Activated naive CD8-positive, alpha-beta T cell (primary cell): Measurements from ENCODE around the gene SRGAP2.
A peak's percentile ranks its signal among the peaks of the same experiment; 100 is the strongest.
"Not testable (repeated sequence)": the region's sequence is repeated elsewhere in the genome, so short reads cannot be mapped to it uniquely, and the experiment has no call there.

Experiments
- H3K27ac Mint-ChIP-seq: one replicate; pipeline ENCODE4 v1.8.0; 2021; ENCODE audit warnings: mixed read lengths
- H3K27me3 Mint-ChIP-seq: one replicate; pipeline ENCODE4 v1.8.0; 2021; ENCODE audit warnings: mixed read lengths
- H3K36me3 Mint-ChIP-seq: one replicate; pipeline ENCODE4 v1.8.0; 2021; ENCODE audit warnings: mixed read lengths
- H3K4me1 Mint-ChIP-seq: one replicate; pipeline ENCODE4 v1.8.0; 2021; ENCODE audit warnings: low read depth, mixed read lengths
- H3K4me3 Mint-ChIP-seq: one replicate; pipeline ENCODE4 v1.8.0; 2021; ENCODE audit warnings: mild to moderate bottlenecking, mixed read lengths
- H3K9me3 Mint-ChIP-seq: one replicate; pipeline ENCODE4 v1.8.0; 2021; ENCODE audit warnings: low read depth, mixed read lengths

Gene SRGAP2

DNA sequence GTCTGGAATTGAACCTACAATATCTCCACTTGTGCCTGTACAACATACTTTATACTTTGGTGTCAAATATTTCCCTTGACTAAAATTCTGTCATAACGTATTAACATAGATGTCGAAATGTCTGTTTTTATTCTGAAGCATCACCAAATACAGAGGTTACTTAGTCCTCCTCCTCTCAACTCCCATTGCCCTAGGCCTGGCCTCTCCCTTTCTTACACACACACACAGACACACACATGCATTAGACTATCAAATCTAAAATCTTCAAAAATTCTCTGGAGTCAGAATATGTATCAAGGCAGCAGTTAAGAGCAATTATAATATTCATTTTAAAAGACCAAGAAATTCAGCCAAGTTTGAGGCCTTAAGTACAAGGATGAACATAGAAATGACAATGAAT lies 8.2 kb upstream of the SRGAP2 start:
- H3K27me3 Mint-ChIP-seq, H3K9me3 Mint-ChIP-seq, H3K4me1 Mint-ChIP-seq, H3K4me3 Mint-ChIP-seq, H3K27ac Mint-ChIP-seq, H3K36me3 Mint-ChIP-seq: not testable (repeated sequence)

DNA sequence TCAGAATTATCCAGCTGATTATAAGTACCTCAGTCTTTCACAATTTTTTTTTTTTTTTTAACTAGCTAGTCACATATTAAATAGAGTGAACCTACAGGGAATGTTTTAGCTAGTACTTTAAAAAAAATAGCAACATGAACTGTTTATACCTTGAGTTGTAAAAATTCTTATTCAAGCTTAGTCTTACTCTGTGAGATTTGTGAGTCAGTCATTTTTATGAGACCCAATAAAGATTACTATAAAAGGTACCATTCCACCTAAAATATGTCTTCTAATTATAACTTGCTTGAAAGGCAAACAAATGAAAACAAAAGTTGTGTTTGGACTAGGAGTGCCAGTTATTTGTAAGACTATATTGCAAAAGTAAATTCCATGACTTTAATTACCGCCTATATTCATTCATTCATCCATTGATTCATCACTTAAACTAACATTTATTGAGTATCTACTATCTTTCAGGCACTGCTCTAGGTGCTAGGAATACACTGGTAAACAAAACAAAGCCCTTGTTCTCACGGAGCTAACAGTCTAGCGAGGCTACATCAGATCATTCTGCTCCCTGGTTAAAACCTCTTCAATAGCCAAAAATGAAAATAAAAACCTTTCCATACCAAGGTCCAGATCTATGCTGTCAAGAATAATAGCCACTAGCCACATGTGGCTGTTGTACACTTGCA lies 6.5 kb upstream of the SRGAP2 start:
- H3K36me3 Mint-ChIP-seq, H3K27me3 Mint-ChIP-seq, H3K4me1 Mint-ChIP-seq, H3K27ac Mint-ChIP-seq, H3K9me3 Mint-ChIP-seq, H3K4me3 Mint-ChIP-seq: not testable (repeated sequence)

DNA sequence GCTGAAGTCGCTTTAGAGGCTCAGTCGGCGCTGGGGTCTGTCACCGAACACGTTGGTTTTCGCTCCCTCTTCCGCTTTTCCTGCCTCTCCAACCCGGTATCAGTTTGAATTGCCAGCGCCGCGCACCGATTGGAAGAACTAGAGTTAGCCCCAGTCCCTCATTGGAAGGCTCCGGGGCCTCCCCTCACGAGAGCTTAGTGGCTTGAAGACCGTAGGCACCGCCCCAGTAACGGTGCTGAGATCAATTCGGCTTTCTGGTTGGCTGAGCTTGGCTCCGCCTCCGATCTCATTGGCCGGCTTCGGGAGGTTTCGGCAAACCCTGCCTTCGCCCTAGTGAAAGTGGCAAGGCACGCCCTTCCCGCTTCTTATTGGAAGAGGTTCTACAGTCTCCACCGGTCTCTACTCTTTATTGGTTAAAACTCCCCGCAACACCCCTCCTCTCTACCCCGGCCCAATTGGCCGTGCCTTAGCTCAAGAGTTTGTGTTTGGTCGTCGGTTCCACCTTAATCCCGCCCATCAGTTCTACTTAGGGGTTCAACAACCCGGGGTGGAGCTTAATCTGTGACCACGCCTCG lies 465 bp upstream of the SRGAP2 start, which contains the start of gene FAM72A:
FAM72A (minus strand) TSS at position 51 of the 575 bp plus-strand sequence. CDS start 814 bp downstream, outside the sequence.
- not testable (repeated sequence) for H3K36me3 Mint-ChIP-seq, H3K4me1 Mint-ChIP-seq, H3K27me3 Mint-ChIP-seq, H3K27ac Mint-ChIP-seq, H3K9me3 Mint-ChIP-seq
- peak within 1 kb of the TSS; percentile 69 for H3K4me3 Mint-ChIP-seq

DNA sequence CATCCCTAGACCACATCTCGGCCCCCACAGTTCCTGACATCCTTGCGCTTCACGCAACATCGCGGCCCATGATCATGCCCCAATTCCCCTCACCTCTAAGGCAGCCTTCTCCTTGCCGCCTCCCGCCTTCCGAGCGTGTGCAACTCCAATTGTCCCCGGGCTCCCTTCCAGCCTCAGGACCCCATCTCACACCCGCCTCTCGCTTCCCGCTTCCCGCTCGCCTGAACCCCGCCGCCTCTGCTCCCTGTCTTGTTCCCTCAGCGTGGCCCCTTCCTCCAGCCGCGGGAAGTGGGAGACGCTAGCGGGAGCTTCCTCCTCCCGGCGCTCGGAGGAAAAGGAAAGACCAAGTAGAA lies 794 bp downstream of the SRGAP2 start:
- H3K4me3 Mint-ChIP-seq, result peak overlapping the region; percentile 62
- H3K36me3 Mint-ChIP-seq, H3K9me3 Mint-ChIP-seq, H3K4me1 Mint-ChIP-seq, H3K27me3 Mint-ChIP-seq, H3K27ac Mint-ChIP-seq: not testable (repeated sequence)

DNA sequence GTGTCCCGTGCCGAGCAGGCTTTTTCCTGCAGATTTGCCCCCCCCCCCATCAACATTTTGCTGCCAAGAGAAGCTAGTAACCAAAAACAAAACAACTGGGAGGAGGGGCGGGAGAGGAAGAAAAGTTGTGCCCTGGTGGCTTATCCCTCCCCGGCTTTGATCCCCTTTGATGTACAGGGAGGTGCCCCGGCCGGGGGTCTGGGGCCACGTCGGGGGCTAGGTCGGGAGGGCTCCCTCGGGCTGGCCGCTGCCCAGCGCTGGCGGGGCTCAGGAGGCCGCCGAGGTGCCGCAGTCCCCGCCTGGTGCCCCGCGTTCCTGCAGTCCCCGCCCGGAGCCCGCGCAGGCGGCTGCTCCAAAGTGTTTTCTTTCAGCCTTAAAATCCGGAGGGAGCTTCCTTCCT lies 1.5 kb downstream of the SRGAP2 start:
- not testable (repeated sequence) for H3K4me1 Mint-ChIP-seq, H3K27ac Mint-ChIP-seq, H3K9me3 Mint-ChIP-seq, H3K36me3 Mint-ChIP-seq, H3K27me3 Mint-ChIP-seq
- H3K4me3 Mint-ChIP-seq, result peak overlapping the region; percentile 86

DNA sequence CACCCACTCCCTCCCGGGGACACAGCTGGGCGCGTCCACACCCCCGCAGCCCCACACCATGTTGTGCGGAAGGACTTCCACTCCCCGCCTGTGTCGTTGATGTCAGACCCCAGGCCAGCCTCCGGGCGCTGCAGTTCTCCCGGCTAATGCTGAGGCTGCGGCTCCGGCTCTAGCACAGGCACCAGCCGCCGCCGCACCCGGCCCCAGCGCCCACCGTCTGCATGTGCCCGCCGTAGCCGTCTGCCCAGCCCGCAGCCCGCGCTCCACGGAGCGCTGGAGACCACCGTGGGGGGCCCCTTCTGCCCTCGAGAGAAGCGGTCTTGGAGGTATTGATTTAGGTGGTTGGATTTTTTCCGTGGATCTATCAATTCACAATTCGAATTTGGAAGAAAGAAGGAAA lies 2.2 kb downstream of the SRGAP2 start:
- not testable (repeated sequence) for H3K4me1 Mint-ChIP-seq, H3K4me3 Mint-ChIP-seq, H3K27ac Mint-ChIP-seq, H3K36me3 Mint-ChIP-seq, H3K9me3 Mint-ChIP-seq, H3K27me3 Mint-ChIP-seq

DNA sequence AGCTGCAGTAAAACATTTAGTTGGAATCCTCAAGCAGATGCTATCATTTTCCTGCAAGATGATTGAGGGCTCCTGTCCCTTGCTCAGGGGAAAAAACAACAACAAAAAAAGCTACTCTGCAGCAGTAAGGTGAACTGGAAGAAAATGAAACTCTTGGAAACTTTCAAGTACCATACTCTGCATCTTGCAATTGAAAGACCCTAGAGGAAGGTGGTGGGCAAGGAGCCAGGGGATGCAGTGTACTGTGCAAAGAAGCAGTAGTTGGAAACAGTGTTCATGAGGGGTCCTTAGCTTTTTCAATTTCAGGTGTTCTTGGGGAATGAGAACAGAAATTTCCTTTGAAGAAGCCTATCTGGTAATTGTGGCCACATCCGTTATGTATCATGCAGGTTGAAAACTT lies 7.5 kb downstream of the SRGAP2 start:
- not testable (repeated sequence) for H3K27ac Mint-ChIP-seq, H3K36me3 Mint-ChIP-seq, H3K27me3 Mint-ChIP-seq, H3K4me1 Mint-ChIP-seq, H3K9me3 Mint-ChIP-seq, H3K4me3 Mint-ChIP-seq

DNA sequence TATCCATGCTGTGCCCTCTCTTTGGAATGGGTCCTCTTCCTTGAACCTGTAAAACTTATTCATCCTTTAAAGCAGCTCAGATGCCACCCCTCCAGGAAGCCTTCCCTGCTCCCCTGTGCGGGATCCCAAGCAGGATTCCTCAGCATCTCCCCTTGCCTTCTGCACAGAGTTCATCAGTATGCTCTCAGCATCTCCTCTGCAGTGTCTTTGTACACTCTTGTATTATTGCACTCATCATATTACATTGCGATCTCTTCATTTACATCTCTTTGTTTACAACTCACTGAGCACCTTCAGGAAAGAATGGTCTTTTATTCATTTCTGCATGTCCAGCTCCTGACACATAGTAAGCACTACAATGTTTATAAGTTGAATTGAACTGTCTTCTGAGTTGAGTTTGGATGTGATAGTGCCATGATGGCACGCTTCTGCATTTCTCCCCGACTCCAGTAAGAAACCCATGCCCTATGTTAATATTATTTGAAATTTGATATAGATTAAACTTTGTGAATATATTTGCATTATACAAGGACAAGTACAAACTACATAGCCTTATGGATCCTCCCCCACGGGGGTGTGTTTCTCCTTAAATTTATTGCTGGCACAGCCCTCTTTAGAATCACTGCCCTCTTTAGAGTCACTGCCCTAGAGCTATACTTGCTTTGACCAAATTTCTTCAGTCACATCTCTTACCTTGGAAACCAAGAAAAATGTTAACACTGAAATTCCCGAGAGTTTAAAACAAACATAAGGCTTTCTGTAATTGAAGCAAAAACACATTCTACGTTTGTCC lies 12.5 kb downstream of the SRGAP2 start:
- not testable (repeated sequence) for H3K9me3 Mint-ChIP-seq, H3K4me1 Mint-ChIP-seq, H3K27me3 Mint-ChIP-seq, H3K4me3 Mint-ChIP-seq, H3K27ac Mint-ChIP-seq, H3K36me3 Mint-ChIP-seq

DNA sequence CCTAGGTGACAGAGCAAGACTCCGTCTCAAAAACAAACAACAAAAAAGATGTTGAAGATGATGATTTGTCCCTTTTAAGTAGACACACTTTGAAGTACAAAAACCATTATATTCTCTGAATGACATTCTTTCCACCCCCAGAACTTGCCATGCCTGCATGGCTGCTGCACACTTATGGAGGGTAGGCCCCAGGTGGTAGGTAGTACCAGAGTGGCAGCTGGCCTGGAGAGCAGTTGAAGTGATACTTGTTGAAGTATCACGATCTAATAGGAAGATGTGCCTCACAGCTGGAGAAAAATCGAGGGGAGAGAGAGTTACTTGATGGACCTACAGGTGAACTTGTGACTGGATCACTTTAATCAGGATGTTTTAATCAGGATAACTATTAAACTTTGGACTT lies 14.9 kb downstream of the SRGAP2 start:
- H3K4me1 Mint-ChIP-seq, H3K36me3 Mint-ChIP-seq, H3K9me3 Mint-ChIP-seq, H3K4me3 Mint-ChIP-seq, H3K27me3 Mint-ChIP-seq, H3K27ac Mint-ChIP-seq: not testable (repeated sequence)

DNA sequence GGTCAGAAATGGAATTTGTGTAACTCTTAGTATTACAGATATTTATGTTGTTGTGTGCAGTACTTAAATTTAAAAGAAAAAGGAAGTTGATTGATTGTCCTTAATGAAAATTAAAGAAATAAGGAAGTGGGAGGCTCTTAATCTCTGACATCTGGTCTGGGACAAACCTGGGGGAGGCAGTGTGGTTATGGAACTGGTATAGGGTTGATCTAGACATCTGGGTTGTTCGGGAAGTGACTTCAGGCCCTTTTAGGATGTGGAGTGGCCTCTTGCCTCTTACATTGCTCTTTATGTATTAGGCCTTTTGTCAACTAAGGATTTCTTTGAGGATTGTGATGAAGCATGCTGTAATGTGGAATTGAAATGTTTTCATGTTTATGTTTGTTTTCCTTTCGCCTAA lies 15.4 kb downstream of the SRGAP2 start:
- not testable (repeated sequence) for H3K9me3 Mint-ChIP-seq, H3K4me1 Mint-ChIP-seq, H3K27ac Mint-ChIP-seq, H3K36me3 Mint-ChIP-seq, H3K4me3 Mint-ChIP-seq, H3K27me3 Mint-ChIP-seq

DNA sequence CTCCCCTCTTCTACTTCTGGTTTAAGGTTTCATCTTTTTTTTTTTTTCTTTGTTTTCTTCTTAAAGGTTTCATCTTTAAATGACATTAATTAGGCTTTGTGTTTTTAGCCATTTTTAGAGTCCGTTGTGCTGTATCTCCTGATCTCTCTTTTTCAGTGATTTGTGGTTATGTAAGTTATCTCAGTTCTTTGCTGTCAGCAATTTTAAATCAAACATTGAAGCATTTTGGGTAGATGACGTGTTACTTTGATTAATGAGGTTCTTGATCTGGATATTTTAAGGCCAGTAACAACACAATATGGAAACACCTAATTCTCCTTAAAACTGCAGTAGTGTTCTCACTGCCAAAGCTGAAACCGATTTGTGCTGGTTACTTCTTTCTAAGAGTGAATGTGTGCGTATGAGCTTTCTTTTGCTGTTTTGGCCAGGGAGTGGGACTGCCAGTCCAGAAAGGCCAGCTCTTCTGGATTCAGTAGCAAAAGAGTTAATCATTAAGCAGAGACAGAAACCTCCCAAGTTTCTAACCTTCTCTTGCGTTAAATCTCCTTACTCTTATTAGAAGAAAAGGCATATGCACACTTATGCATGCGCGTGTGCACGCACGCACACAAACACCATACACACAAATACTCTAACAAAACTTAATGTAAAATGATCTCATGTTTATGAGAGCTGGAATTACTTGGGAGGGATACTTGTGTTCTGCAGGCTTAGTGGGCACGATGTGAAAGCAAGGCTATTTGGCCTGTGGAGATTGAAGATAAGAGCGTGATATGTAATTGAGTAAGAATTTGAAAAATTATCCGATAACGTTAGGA lies 16.4 kb downstream of the SRGAP2 start:
- not testable (repeated sequence) for H3K27ac Mint-ChIP-seq, H3K27me3 Mint-ChIP-seq, H3K9me3 Mint-ChIP-seq, H3K4me3 Mint-ChIP-seq, H3K36me3 Mint-ChIP-seq, H3K4me1 Mint-ChIP-seq

DNA sequence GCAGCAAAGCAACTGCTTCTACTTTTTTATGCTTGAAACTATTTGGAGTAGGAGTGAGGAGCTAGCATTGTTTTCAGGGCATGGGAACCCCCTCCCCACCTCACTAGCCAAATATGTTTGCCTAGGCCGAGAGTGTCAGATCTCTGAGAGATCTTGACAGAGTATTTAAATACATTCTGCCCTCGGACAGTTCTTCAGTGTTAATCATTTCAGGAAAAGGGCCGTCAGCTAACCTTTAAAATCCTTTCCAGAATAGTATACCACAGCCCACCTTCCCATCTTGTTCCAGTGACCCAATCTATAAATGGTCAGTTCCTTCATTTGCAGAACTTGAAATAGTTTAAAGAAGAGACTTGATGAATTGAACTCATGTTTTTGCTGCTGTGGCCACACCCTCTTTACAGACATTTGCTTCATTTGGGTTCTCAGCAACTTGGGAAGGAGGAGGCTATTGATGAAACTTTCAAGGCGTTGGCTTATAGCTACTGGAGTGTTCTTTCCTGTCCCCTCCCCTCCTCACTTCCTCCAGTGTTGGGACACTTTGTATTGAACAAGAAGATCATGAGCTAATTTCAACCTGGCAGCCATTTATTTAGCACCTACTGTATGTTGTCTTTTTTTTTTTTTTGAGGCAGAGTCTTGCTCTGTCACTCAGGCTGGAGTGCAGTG lies 17.1 kb downstream of the SRGAP2 start:
- H3K9me3 Mint-ChIP-seq, H3K4me1 Mint-ChIP-seq, H3K4me3 Mint-ChIP-seq, H3K27ac Mint-ChIP-seq, H3K36me3 Mint-ChIP-seq, H3K27me3 Mint-ChIP-seq: not testable (repeated sequence)

DNA sequence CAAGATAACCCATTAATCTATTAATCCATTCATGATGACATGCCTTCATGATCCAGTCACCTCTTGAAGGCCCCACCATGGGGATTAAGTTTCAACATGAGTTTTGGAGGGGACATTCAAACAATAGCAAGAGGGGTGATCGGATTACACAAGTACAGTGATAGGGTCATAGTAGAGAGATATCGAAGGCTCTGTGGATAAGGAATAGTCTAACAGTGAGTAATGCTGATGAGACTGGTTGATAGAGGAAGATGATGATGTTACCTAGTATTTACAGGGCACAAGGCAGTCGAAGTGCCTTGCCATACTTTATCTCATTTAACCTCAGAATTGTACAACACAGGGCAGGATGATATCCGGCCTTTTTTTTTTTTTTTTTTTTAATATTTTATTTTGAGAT lies 18.2 kb downstream of the SRGAP2 start:
- H3K9me3 Mint-ChIP-seq, H3K36me3 Mint-ChIP-seq, H3K27me3 Mint-ChIP-seq, H3K4me1 Mint-ChIP-seq, H3K27ac Mint-ChIP-seq, H3K4me3 Mint-ChIP-seq: not testable (repeated sequence)

DNA sequence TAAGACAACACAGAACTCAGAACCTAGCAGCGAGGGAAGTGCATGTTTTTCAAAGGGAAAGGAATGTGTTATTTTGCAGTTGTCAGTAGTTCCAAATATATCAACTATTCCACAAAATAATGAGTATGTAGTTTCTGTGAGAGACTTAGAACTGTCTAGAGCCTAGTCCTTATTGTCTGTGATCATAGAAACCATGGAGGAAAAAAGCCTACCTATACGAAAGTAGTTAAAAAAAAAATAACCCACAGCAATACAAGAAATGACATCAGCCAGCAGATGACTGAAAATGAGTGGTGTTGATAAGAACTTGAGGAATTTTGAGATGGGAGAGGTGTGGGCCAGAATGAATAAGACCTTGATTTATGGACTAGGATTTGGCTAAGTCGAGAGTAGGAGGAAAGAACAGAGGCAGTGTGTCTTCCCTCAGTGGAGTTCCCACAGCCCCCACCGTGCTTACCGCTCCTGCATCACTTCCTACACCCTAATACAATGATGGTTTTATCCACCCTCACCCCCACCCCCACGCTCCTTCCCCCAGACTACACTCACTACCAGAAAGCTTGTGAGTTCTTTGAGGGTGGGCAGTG lies 20.9 kb downstream of the SRGAP2 start:
- H3K36me3 Mint-ChIP-seq, H3K27ac Mint-ChIP-seq, H3K9me3 Mint-ChIP-seq, H3K4me1 Mint-ChIP-seq, H3K27me3 Mint-ChIP-seq, H3K4me3 Mint-ChIP-seq: not testable (repeated sequence)

DNA sequence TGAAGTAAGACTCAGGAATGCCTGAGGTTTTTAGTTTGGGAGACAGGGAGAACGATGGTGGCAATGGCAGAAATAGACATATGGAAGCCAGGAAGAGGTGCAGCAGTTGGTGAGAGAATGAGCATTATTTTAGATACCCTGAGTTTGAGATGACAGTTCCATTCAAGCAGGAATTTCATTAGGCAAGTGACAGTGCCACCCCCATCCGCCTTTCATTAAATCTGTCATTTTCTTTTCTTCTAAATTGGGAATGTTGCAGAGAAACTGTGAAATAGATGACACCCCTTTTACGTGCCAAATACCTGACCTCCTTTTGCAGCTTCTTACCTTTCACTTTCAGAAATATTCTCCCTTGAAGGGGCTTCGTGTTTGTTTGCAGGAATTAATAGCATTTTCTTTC lies 22.0 kb downstream of the SRGAP2 start:
- not testable (repeated sequence) for H3K27me3 Mint-ChIP-seq, H3K9me3 Mint-ChIP-seq, H3K4me1 Mint-ChIP-seq, H3K4me3 Mint-ChIP-seq, H3K27ac Mint-ChIP-seq, H3K36me3 Mint-ChIP-seq
